Activated B cell treated with CpG ODN at 0.5 μM for 24 hours (primary cell): Measurements from ENCODE around the gene IRF5. TPM values are rescaled to one million over a fixed set of nuclear protein-coding genes. Genes with fewer than 3 reads are reported as not detected.

Experiments
- ATAC-seq: fragments of 200-7000 bp; cut with Tn5 transposase; one replicate; pipeline ENCODE4 v1.10.0; 2021; ENCODE audit warnings: low read depth, mild to moderate bottlenecking, moderate library complexity
- CTCF ChIA-PET: fragments of 350-600 bp; sonication (Branson Sonifier 250); formaldehyde crosslinking; loops from one replicate; lab custom pipeline; 2021; ENCODE audit warnings: antibody characterized with exemption; lab: Charles Lee
- POLR2A ChIA-PET: fragments of 350-600 bp; sonication (Branson Sonifier 250); formaldehyde crosslinking; loops from one replicate; lab custom pipeline; 2021; ENCODE audit warnings: antibody characterized with exemption; lab: Charles Lee
- DNase-seq: peaks from one replicate; pipeline ENCODE4 v3.0.0; 2022
- H3K27ac Mint-ChIP-seq: one replicate; pipeline ENCODE4 v1.8.0; 2020; ENCODE audit warnings: mixed read lengths
- H3K27me3 Mint-ChIP-seq: one replicate; pipeline ENCODE4 v1.8.0; 2021; ENCODE audit warnings: mixed read lengths
- H3K36me3 Mint-ChIP-seq: one replicate; pipeline ENCODE4 v1.8.0; 2021; ENCODE audit warnings: low read depth, mixed read lengths
- H3K4me1 Mint-ChIP-seq: one replicate; pipeline ENCODE4 v1.8.0; 2021; ENCODE audit warnings: mixed read lengths
- H3K4me3 Mint-ChIP-seq: one replicate; pipeline ENCODE4 v1.8.0; 2020; ENCODE audit warnings: mild to moderate bottlenecking, mixed read lengths
- H3K9me3 Mint-ChIP-seq: one replicate; pipeline ENCODE4 v1.8.0; 2020; ENCODE audit warnings: mixed read lengths
- CTCF ChIP-seq: fragments of 200-600 bp; IDR thresholded peaks from one replicate; pipeline ENCODE4 v1.8.0; 2022; ENCODE audit warnings: antibody characterized with exemption, mild to moderate bottlenecking
- intact Hi-C: fragments of 100-400 bp; cut with micrococcal nuclease; formaldehyde crosslinking; loops from one replicate; pipeline ENCODE4 v1.15.1; 2024
- total RNA-seq: library from RNA; stranded (reverse); gene quantifications from 2 replicates; pipeline ENCODE4 v1.2.3, GENCODE V29; 2022

Gene IRF5
- total RNA-seq, 1 donor from 2014 or later, result 164 TPM

GRCh38 chr7:128997181-128997580 lies 59.5 kb downstream of the IRF5 start:
- intact Hi-C loops, result no loop called here
- DNase-seq, result no peak
- ChIA-PET CTCF (no interaction called here), POLR2A (no interaction called here)
- ATAC-seq, result no peak
- Mint-ChIP-seq H3K4me1 (no peaks in the 10 kb centered on the region), H3K4me3 (no peak overlapping the region), H3K36me3 (peaks cover 65% of the 10 kb centered on the region), H3K27me3 (no peaks in the 10 kb centered on the region), H3K27ac (no peak overlapping the region), H3K9me3 (no peaks in the 10 kb centered on the region)
- no peak for TF ChIP-seq CTCF

Other genes with a start within 250 kb of the IRF5 start
- gene CALU, start 198.6 kb upstream of the IRF5 start, total RNA-seq, result 14.7 and 15.4 TPM in 2 replicates
- gene OPN1SW, start 162.1 kb upstream of the IRF5 start, total RNA-seq, result not detected in 2 replicates
- gene CCDC136, start 146.0 kb upstream of the IRF5 start, total RNA-seq, result 4.8 and 5.1 TPM in 2 replicates
- gene FLNC, start 107.5 kb upstream of the IRF5 start, total RNA-seq, result not detected in 2 replicates
- gene ATP6V1F, start 75.1 kb upstream of the IRF5 start, total RNA-seq, result 100.0 and 113 TPM in 2 replicates
- gene KCP, start 27.2 kb upstream of the IRF5 start, total RNA-seq, result 4.1 and 4.4 TPM in 2 replicates
- gene TNPO3, start 117.2 kb downstream of the IRF5 start, total RNA-seq, result 50.8 and 56.2 TPM in 2 replicates
- gene TSPAN33, start 206.8 kb downstream of the IRF5 start, total RNA-seq, result 332 and 341 TPM in 2 replicates